ENCODE measurements around the gene UGT1A5.

- TF ChIP-seq, protein P1, sequence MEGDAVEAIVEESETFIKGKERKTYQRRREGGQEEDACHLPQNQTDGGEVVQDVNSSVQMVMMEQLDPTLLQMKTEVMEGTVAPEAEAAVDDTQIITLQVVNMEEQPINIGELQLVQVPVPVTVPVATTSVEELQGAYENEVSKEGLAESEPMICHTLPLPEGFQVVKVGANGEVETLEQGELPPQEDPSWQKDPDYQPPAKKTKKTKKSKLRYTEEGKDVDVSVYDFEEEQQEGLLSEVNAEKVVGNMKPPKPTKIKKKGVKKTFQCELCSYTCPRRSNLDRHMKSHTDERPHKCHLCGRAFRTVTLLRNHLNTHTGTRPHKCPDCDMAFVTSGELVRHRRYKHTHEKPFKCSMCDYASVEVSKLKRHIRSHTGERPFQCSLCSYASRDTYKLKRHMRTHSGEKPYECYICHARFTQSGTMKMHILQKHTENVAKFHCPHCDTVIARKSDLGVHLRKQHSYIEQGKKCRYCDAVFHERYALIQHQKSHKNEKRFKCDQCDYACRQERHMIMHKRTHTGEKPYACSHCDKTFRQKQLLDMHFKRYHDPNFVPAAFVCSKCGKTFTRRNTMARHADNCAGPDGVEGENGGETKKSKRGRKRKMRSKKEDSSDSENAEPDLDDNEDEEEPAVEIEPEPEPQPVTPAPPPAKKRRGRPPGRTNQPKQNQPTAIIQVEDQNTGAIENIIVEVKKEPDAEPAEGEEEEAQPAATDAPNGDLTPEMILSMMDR (conservative IDR thresholded peaks at IDR 0.05; ENCODE audit: low read length): no peak
- TF ChIP-seq EZH2phosphoT487 (IDR thresholded peaks at IDR 0.05; ENCODE audit: borderline replicate concordance): no peak
These were observed 59.4 kb downstream of the UGT1A5 start for GRCh38 chr2:233772153-233772552.
